Liver (tissue), 9 donors: ENCODE data around the gene SYNPR. TPM values are rescaled to one million over a fixed set of nuclear protein-coding genes. Genes with fewer than 3 reads are reported as not detected.

Experiments used
- DNase-seq: peaks from one replicate; pipeline ENCODE4 v3.0.0-alpha.2; 2017; ENCODE audit warnings: low spot score
- H3K27ac ChIP-seq, 2 donors: one replicate each; pipeline ENCODE4 v1.7.0; 2013; ENCODE audit warnings: inconsistent platforms in 2 of 2, low read length in 2 of 2, control low read depth in 1 of 2, low read depth in 1 of 2, mild to moderate bottlenecking in 1 of 2
- H3K27me3 ChIP-seq, 4 donors: one replicate each; pipeline versions ENCODE4 v1.6.1 to v1.7.0; 2013; ENCODE audit warnings: low read length in 3 of 4, inconsistent platforms in 1 of 4, mild to moderate bottlenecking in 1 of 4, moderate library complexity in 1 of 4; ENCODE audit not compliant: control insufficient read depth in 4 of 4, insufficient read depth in 4 of 4
- H3K36me3 ChIP-seq, 4 donors: one replicate each; pipeline versions ENCODE4 v1.6.1 to v1.7.0; 2013; ENCODE audit warnings: low read length in 3 of 4, mild to moderate bottlenecking in 3 of 4, low read depth in 1 of 4, moderate library complexity in 1 of 4; ENCODE audit not compliant: control insufficient read depth in 4 of 4, insufficient read depth in 3 of 4
- H3K4me1 ChIP-seq, 4 donors: one replicate each; pipeline versions ENCODE4 v1.6.1 to v1.7.0; 2013; ENCODE audit warnings: low read length in 3 of 4, mild to moderate bottlenecking in 3 of 4, moderate library complexity in 1 of 4; ENCODE audit not compliant: control insufficient read depth in 4 of 4, insufficient read depth in 4 of 4
- H3K4me3 ChIP-seq, 3 donors: one replicate each; pipeline versions ENCODE4 v1.6.1 to v1.7.0; 2013; ENCODE audit warnings: low read length in 3 of 3, control low read depth in 1 of 3, low read depth in 1 of 3, mild to moderate bottlenecking in 1 of 3
- H3K9ac ChIP-seq, 2 donors: one replicate each; pipeline ENCODE4 v1.7.0; 2013; ENCODE audit warnings: low read length in 2 of 2, mild to moderate bottlenecking in 2 of 2, moderate library complexity in 2 of 2, control low read depth in 1 of 2, low read depth in 1 of 2
- H3K9me3 ChIP-seq, 4 donors: one replicate each; pipeline versions ENCODE4 v1.6.1 to v1.7.0; 2013; ENCODE audit warnings: low read length in 3 of 4; ENCODE audit not compliant: control insufficient read depth in 4 of 4
- EGR1 ChIP-seq, 2 donors: IDR thresholded peaks; 2 replicates each; pipeline ENCODE4 v1.6.1; 2016 to 2018; ENCODE audit warnings: antibody characterized with exemption in 2 of 2, low read depth in 2 of 2
- FOXA1 ChIP-seq: IDR thresholded peaks from 2 replicates; pipeline ENCODE4 v1.6.1; 2016; ENCODE audit warnings: antibody characterized with exemption
- FOXA2 ChIP-seq: IDR thresholded peaks from 2 replicates; pipeline ENCODE4 v1.6.1; 2016; ENCODE audit warnings: antibody characterized with exemption
- GABPA ChIP-seq, 2 donors: IDR thresholded peaks in 1 of 2; conservative IDR thresholded peaks in 1 of 2; 2 replicates each; pipeline ENCODE4 v1.6.1; 2016; ENCODE audit warnings: antibody characterized with exemption in 2 of 2, mild to moderate bottlenecking in 1 of 2, moderate library complexity in 1 of 2
- HNF4G ChIP-seq: IDR thresholded peaks from 2 replicates; pipeline ENCODE4 v1.6.1; 2016; ENCODE audit warnings: antibody characterized with exemption
- NR2F2 ChIP-seq: IDR thresholded peaks from 2 replicates; pipeline ENCODE4 v1.6.1; 2016; ENCODE audit warnings: antibody characterized with exemption
- RAD21 ChIP-seq, 2 donors: IDR thresholded peaks; 2 replicates each; pipeline ENCODE4 v1.6.1; 2016; ENCODE audit warnings: antibody characterized with exemption in 2 of 2, mild to moderate bottlenecking in 2 of 2
- SP1 ChIP-seq: IDR thresholded peaks from 2 replicates; pipeline ENCODE4 v1.6.1; 2018; ENCODE audit warnings: antibody characterized with exemption, mild to moderate bottlenecking
- ZBTB33 ChIP-seq: IDR thresholded peaks from 2 replicates; pipeline ENCODE4 v1.6.1; 2016; ENCODE audit warnings: antibody characterized with exemption
- WGBS: extraction: QIAGEN DNeasy Blood & Tissue Kit; methylation state at CpG from one replicate; pipeline ENCODE4 v1.1.7; 2013; 5-methylcytosine and 5-hydroxymethylcytosine counted together
- polyA plus RNA-seq, 2 donors: library from polyadenylated mRNA; stranded (reverse) in 1 of 2; unstranded in 1 of 2; fragments of 200-250 nt in 1 of 2; fragments of >200 nt in 1 of 2; fragmentation: Nextera tagmentation in 1 of 2; extraction: Ambion mirVana in 1 of 2; gene quantifications; one replicate each; pipeline versions ENCODE4 v1.2.1 to v1.2.3, GENCODE V29; 2013 to 2015
- total RNA-seq, 2 donors: library from RNA; depleted of rRNA; stranded (reverse); fragments of >200 nt; gene quantifications; one replicate each; pipeline ENCODE4 v1.2.3, GENCODE V29; 2014
- TF ChIP-seq, protein P1 (sequence below): IDR thresholded peaks from 2 replicates; pipeline ENCODE4 v1.6.1; 2016; ENCODE audit warnings: antibody characterized with exemption, mild to moderate bottlenecking
- TF ChIP-seq, protein P2 (sequence below): fragments of 150-350 bp; IDR thresholded peaks from 2 replicates; pipeline ENCODE4 v1.5.1; 2017; ENCODE audit warnings: improper control_type of control experiment, low read depth, low read length; ENCODE audit not compliant: missing input control
- TF ChIP-seq, protein P3 (sequence below): IDR thresholded peaks from 2 replicates; pipeline ENCODE4 v1.6.1; 2016; ENCODE audit warnings: antibody characterized with exemption
- donor health status: healthy.
- donor health status: healthy.
- donor health status: healthy.
- donor health status: healthy.
- donor health status: healthy.

Gene SYNPR
- total and polyA plus RNA-seq, 4 donors = not detected

DNA sequence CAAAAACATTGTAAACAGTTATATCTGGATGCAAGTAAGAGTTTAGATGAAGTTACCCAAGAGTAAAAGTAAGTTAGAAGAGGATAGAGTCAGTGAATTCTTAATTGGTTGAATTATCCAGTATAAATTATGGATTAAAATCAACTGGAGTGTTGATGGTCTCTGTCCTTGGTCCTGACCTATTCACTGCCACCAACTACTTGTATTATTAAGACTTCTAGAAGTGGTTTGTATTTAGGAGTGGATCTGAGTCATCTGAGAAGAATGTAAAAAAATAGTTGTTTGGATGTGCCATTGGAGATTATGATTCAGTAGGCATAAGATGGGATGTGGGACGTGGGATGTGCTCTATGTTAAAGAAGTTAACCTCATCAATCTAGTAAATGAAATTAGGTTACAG lies 86.4 kb downstream of the SYNPR start:
- Histone ChIP-seq H3K9me3 (no peaks in the 10 kb centered on the region), H3K9ac (no peak overlapping the region), H3K4me3 (no peak overlapping the region), H3K36me3 (no peaks in the 10 kb centered on the region), H3K27me3 (peaks cover 0 to 4% (median 0%) of the 10 kb centered on the region in 4 donors), H3K27ac (no peak overlapping the region), H3K4me1 (no peaks in the 10 kb centered on the region)
- WGBS = 21% methylated on average over 1 of the region's 1 CpG
- DNase-seq = no peak
- no peak for TF ChIP-seq FOXA1
- TF ChIP-seq, protein P1, sequence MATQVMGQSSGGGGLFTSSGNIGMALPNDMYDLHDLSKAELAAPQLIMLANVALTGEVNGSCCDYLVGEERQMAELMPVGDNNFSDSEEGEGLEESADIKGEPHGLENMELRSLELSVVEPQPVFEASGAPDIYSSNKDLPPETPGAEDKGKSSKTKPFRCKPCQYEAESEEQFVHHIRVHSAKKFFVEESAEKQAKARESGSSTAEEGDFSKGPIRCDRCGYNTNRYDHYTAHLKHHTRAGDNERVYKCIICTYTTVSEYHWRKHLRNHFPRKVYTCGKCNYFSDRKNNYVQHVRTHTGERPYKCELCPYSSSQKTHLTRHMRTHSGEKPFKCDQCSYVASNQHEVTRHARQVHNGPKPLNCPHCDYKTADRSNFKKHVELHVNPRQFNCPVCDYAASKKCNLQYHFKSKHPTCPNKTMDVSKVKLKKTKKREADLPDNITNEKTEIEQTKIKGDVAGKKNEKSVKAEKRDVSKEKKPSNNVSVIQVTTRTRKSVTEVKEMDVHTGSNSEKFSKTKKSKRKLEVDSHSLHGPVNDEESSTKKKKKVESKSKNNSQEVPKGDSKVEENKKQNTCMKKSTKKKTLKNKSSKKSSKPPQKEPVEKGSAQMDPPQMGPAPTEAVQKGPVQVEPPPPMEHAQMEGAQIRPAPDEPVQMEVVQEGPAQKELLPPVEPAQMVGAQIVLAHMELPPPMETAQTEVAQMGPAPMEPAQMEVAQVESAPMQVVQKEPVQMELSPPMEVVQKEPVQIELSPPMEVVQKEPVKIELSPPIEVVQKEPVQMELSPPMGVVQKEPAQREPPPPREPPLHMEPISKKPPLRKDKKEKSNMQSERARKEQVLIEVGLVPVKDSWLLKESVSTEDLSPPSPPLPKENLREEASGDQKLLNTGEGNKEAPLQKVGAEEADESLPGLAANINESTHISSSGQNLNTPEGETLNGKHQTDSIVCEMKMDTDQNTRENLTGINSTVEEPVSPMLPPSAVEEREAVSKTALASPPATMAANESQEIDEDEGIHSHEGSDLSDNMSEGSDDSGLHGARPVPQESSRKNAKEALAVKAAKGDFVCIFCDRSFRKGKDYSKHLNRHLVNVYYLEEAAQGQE = peak; percentile 97

- Histone ChIP-seq H3K27me3 (peaks cover 0 to 4% (median 0%) of the 10 kb centered on the region in 4 donors), H3K4me3 (no peak overlapping the region), H3K36me3 (no peaks in the 10 kb centered on the region), H3K9me3 (no peaks in the 10 kb centered on the region), H3K27ac (no peak overlapping the region), H3K4me1 (no peaks in the 10 kb centered on the region), H3K9ac (no peak overlapping the region)
- TF ChIP-seq GABPA (IDR thresholded peaks at IDR 0.05 in 1 of 2, conservative IDR thresholded peaks at IDR 0.05 in 1 of 2) (no peak), FOXA2 (no peak)
- TF ChIP-seq, protein P2, sequence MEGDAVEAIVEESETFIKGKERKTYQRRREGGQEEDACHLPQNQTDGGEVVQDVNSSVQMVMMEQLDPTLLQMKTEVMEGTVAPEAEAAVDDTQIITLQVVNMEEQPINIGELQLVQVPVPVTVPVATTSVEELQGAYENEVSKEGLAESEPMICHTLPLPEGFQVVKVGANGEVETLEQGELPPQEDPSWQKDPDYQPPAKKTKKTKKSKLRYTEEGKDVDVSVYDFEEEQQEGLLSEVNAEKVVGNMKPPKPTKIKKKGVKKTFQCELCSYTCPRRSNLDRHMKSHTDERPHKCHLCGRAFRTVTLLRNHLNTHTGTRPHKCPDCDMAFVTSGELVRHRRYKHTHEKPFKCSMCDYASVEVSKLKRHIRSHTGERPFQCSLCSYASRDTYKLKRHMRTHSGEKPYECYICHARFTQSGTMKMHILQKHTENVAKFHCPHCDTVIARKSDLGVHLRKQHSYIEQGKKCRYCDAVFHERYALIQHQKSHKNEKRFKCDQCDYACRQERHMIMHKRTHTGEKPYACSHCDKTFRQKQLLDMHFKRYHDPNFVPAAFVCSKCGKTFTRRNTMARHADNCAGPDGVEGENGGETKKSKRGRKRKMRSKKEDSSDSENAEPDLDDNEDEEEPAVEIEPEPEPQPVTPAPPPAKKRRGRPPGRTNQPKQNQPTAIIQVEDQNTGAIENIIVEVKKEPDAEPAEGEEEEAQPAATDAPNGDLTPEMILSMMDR = peak; percentile 16
- WGBS = 66% methylated on average over 2 of the region's 2 CpGs
- DNase-seq = no peak
These were observed 86.8 kb downstream of the SYNPR start for GRCh38 chr3:63364910-63365309.

GRCh38 chr3:63365671-63366070 lies 87.6 kb downstream of the SYNPR start:
- Histone ChIP-seq H3K9me3 (no peaks in the 10 kb centered on the region), H3K4me3 (no peak overlapping the region), H3K36me3 (no peaks in the 10 kb centered on the region), H3K27me3 (no peaks in the 10 kb centered on the region), H3K4me1 (no peaks in the 10 kb centered on the region), H3K27ac (no peak overlapping the region), H3K9ac (no peak overlapping the region)
- TF ChIP-seq, protein P1 = no peak
- TF ChIP-seq FOXA1 (no peak), ZBTB33 (no peak), NR2F2 (no peak), EGR1 (IDR thresholded peaks at IDR 0.05; ENCODE audit: low read depth in 2 of 2) (no peak), GABPA (IDR thresholded peaks at IDR 0.05 in 1 of 2, conservative IDR thresholded peaks at IDR 0.05 in 1 of 2) (no peak), SP1 (no peak), HNF4G (no peak), RAD21 (IDR thresholded peaks at IDR 0.05) (no peak)
- TF ChIP-seq, protein P3, sequence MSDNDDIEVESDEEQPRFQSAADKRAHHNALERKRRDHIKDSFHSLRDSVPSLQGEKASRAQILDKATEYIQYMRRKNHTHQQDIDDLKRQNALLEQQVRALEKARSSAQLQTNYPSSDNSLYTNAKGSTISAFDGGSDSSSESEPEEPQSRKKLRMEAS = no peak
- TF ChIP-seq, protein P2 = no peak
- DNase-seq = no peak
- WGBS = 85% methylated on average over 5 of the region's 5 CpGs
